Type B pancreatic cell (in vitro differentiated cells): ENCODE data around the gene OR11H6. TPM values are rescaled to one million over a fixed set of nuclear protein-coding genes. Genes with fewer than 3 reads are reported as not detected.
"Not testable (repeated sequence)": the region's sequence is repeated elsewhere in the genome, so short reads cannot be mapped to it uniquely, and the experiment has no call there.

Source experiments
- DNase-seq: peaks from one replicate; pipeline ENCODE4 v3.0.0; 2021; ENCODE audit warnings: mixed read lengths; ENCODE audit not compliant: unreplicated experiment; ENCODE audit errors: extremely low spot score
- H3K27ac Mint-ChIP-seq: 2 replicates; pipeline ENCODE4 v1.8.0; 2021; ENCODE audit warnings: mild to moderate bottlenecking, mixed read lengths
- H3K27me3 Mint-ChIP-seq: 2 replicates; pipeline ENCODE4 v1.8.0; 2021; ENCODE audit warnings: mixed read lengths
- H3K36me3 Mint-ChIP-seq: 2 replicates; pipeline ENCODE4 v1.8.0; 2021; ENCODE audit warnings: mixed read lengths
- H3K4me1 Mint-ChIP-seq: one replicate; pipeline ENCODE4 v1.8.0; 2021; ENCODE audit warnings: mixed read lengths; ENCODE audit not compliant: unreplicated experiment
- H3K4me3 Mint-ChIP-seq: 2 replicates; pipeline ENCODE4 v1.8.0; 2021; ENCODE audit warnings: mild to moderate bottlenecking, mixed read lengths
- H3K9me3 Mint-ChIP-seq: 2 replicates; pipeline ENCODE4 v1.8.0; 2021; ENCODE audit warnings: mixed read lengths
- total RNA-seq: library from RNA; stranded (reverse); gene quantifications from 2 replicates; pipeline ENCODE4 v1.2.1, GENCODE V29; 2021; ENCODE audit warnings: low replicate concordance
- TF ChIP-seq, protein P1 (sequence below): fragments of 200-600 bp; sonication (generic); conservative IDR thresholded peaks from 2 replicates; pipeline ENCODE4 v1.5.0; 2021; ENCODE audit warnings: antibody characterized with exemption, mild to moderate bottlenecking

Gene OR11H6
- total RNA-seq, 1 donor from 2014 or later, result not detected

DNA sequence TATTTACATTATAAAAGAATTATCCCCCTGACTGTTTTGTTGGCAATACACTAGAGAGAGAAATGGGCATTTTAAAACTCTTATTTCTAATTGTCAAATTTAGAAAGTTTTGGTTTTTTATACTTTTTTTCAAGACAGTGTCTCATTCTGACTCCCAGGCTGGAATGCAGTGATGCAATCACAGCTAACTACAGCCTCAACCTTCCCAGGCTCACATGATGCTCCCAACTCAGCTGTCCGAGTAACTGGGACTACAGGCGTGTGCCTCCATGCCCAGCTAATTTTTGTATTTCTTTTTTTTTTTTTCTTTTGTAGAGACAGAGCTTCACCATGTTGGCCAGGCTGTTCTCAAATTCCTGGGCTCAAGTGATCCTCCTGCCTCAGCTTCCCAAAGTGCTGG is 8.3 kb upstream of the OR11H6 start:
- DNase-seq, result no peak
- no peak overlapping the region for H3K4me3 Mint-ChIP-seq
- no peaks in the 10 kb centered on the region for H3K27me3 Mint-ChIP-seq
- H3K4me1 Mint-ChIP-seq, result no peaks in the 10 kb centered on the region
- H3K9me3 Mint-ChIP-seq, result peaks cover 16% of the 10 kb centered on the region
- TF ChIP-seq, protein P1, sequence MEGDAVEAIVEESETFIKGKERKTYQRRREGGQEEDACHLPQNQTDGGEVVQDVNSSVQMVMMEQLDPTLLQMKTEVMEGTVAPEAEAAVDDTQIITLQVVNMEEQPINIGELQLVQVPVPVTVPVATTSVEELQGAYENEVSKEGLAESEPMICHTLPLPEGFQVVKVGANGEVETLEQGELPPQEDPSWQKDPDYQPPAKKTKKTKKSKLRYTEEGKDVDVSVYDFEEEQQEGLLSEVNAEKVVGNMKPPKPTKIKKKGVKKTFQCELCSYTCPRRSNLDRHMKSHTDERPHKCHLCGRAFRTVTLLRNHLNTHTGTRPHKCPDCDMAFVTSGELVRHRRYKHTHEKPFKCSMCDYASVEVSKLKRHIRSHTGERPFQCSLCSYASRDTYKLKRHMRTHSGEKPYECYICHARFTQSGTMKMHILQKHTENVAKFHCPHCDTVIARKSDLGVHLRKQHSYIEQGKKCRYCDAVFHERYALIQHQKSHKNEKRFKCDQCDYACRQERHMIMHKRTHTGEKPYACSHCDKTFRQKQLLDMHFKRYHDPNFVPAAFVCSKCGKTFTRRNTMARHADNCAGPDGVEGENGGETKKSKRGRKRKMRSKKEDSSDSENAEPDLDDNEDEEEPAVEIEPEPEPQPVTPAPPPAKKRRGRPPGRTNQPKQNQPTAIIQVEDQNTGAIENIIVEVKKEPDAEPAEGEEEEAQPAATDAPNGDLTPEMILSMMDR, result no peak
- peaks cover 4% of the 10 kb centered on the region for H3K36me3 Mint-ChIP-seq
- no peak overlapping the region for H3K27ac Mint-ChIP-seq

DNA sequence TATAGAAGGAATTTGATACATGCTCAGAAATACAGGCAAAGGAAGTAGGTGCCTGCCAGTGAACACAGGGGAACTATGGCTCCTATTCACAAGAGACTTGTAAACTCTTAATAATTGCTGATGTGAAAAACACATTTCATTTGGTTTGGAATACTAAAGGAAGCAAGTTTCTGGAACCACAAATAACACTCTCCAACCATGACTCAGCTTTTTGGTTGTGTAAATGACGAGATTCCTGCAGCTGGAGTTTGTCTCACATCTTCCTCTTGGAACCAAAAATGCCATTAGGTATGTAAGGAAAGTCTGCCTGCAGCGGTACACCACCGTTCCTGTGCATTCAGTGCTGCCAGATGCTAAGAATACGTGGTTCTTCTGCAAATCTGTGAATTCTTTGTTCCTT is 4.5 kb upstream of the OR11H6 start:
- Mint-ChIP-seq H3K9me3 (peaks cover 11% of the 10 kb centered on the region), H3K4me1 (no peaks in the 10 kb centered on the region), H3K27me3 (no peaks in the 10 kb centered on the region), H3K27ac (no peak overlapping the region), H3K36me3 (no peaks in the 10 kb centered on the region), H3K4me3 (no peak overlapping the region)
- DNase-seq, result no peak
- TF ChIP-seq, protein P1, result no peak

DNA sequence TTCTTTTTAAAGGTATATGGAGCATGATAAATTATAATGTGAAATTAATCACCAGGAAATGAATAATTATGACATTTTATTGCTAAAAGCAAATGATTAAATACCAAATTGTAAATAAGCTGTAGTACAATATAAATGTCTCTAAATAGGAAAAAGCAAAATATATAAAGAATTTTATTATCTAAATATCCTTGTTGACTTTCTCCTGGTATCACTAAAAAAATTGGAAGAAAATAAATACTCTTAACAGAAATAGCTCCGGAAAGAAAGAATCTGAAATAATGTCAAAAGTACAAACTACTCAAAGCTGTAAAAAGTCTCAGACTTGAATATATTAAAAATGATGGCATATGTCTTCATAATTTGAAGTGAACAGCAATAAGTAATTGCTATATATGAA is 5.2 kb downstream of the OR11H6 start, which contains the start of gene OR11H7:
TSS of gene OR11H7 (plus strand) at position 301 of the 400 bp plus-strand sequence.
- TF ChIP-seq, protein P1, result no peak
- Mint-ChIP-seq H3K4me1 (no peaks in the 10 kb centered on the region), H3K27me3 (no peaks in the 10 kb centered on the region), H3K27ac (no peak within 1 kb of the TSS), H3K4me3 (no peak within 1 kb of the TSS), H3K9me3 (peaks cover 4% of the 10 kb centered on the region), H3K36me3 (no peaks in the 10 kb centered on the region)
- DNase-seq, result no peak

GRCh38 chr14:20235415-20235814 is 11.9 kb downstream of the OR11H6 start:
- H3K4me3 Mint-ChIP-seq, H3K27ac Mint-ChIP-seq, H3K27me3 Mint-ChIP-seq, H3K4me1 Mint-ChIP-seq, DNase-seq, H3K36me3 Mint-ChIP-seq: not testable (repeated sequence)
- H3K9me3 Mint-ChIP-seq, result peaks cover 11% of the 10 kb centered on the region

GRCh38 chr14:20247646-20248246 is 24.2 kb downstream of the OR11H6 start:
- TF ChIP-seq, protein P1, result no peak

DNA sequence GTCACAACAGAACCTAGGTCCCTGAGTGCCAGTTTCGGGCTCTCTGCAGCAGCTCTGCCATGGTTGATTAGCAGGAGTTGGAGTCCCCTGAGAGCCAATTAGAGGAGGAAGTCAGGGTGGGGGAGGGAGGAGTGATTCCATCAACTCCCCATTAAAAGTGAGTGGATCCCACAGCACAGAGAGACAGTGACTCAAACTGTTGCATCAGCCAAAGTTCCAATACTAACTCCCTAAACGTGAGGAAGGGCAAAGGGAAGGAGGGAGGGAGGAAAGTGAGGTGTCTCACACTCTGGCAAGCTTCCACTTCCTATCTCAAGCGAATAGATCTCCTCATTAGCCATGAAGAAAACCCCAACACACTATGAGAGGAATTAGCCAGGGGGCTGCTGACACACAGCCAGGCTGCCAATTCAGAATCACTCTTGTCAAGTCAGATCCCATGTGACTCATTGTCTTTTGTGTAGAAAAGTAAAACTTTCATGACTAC is 39.2 kb downstream of the OR11H6 start:
- TF ChIP-seq, protein P1, result no peak
- Mint-ChIP-seq H3K4me1 (no peaks in the 10 kb centered on the region), H3K9me3 (no peaks in the 10 kb centered on the region), H3K27me3 (no peaks in the 10 kb centered on the region), H3K4me3 (no peak overlapping the region), H3K36me3 (no peaks in the 10 kb centered on the region), H3K27ac (no peak overlapping the region)
- no peak for DNase-seq

More at GRCh38 chr14:20247646-20248246, 24.2 kb downstream of the OR11H6 start:
- Mint-ChIP-seq H3K36me3 (no peaks in the 10 kb centered on the region), H3K27ac (no peak overlapping the region), H3K9me3 (peaks cover 10% of the 10 kb centered on the region), H3K27me3 (no peaks in the 10 kb centered on the region), H3K4me3 (no peak overlapping the region), H3K4me1 (no peaks in the 10 kb centered on the region)
- no peak for DNase-seq

GRCh38 chr14:20264361-20264760 is 40.9 kb downstream of the OR11H6 start:
- H3K36me3 Mint-ChIP-seq, H3K4me1 Mint-ChIP-seq, H3K27ac Mint-ChIP-seq, H3K4me3 Mint-ChIP-seq, DNase-seq, H3K9me3 Mint-ChIP-seq, H3K27me3 Mint-ChIP-seq: not testable (repeated sequence)
